Tibial nerve (tissue), 4 donors: ENCODE measurements around the gene MAN2A1. TPM values are rescaled to one million over a fixed set of nuclear protein-coding genes. Genes with fewer than 3 reads are reported as not detected.

ENCODE experiments used
- DNase-seq, 2 donors: peaks; one replicate each; pipeline ENCODE4 v3.0.0-alpha.2; 2019; ENCODE audit warnings: low spot score in 2 of 2
- H3K27ac ChIP-seq, 4 donors: fragments of 200-600 bp; sonication (generic) in 3 of 4; one replicate each; pipeline ENCODE4 v1.5.1; 2017 to 2019; ENCODE audit warnings: mild to moderate bottlenecking in 1 of 4
- H3K27me3 ChIP-seq, 2 donors: fragments of 200-600 bp; sonication (generic) in 1 of 2; one replicate each; pipeline versions ENCODE4 v1.5.1 to v1.6.0; 2017 to 2019
- H3K36me3 ChIP-seq, 3 donors: fragments of 200-600 bp; sonication (generic); one replicate each; pipeline ENCODE4 v1.5.1; 2018 to 2019
- H3K4me1 ChIP-seq, 4 donors: fragments of 200-600 bp; sonication (generic) in 3 of 4; one replicate each; pipeline ENCODE4 v1.5.1; 2017 to 2019
- H3K4me3 ChIP-seq, 4 donors: fragments of 200-600 bp; sonication (generic) in 3 of 4; one replicate each; pipeline ENCODE4 v1.5.1; 2017 to 2019; ENCODE audit warnings: mild to moderate bottlenecking in 1 of 4, moderate library complexity in 1 of 4
- H3K9me3 ChIP-seq, 4 donors: fragments of 200-600 bp; sonication (generic) in 3 of 4; one replicate each; pipeline ENCODE4 v1.5.1; 2017 to 2019
- EP300 ChIP-seq, 2 donors: sonication (generic); formaldehyde crosslinking; IDR thresholded peaks; one replicate each; pipeline ENCODE4 v1.6.1; 2017; ENCODE audit warnings: antibody characterized with exemption in 2 of 2, mild to moderate bottlenecking in 1 of 2
- POLR2A ChIP-seq, 2 donors: fragments of 450-650 bp; IDR thresholded peaks; one replicate each; pipeline ENCODE4 v1.6.1; 2017; ENCODE audit warnings: antibody characterized with exemption in 2 of 2, mild to moderate bottlenecking in 2 of 2, moderate library complexity in 2 of 2
- WGBS, 2 donors: methylation state at CpG; one replicate each; pipeline ENCODE4 v1.1.5; 2018; 5-methylcytosine and 5-hydroxymethylcytosine counted together
- total RNA-seq, 4 donors: library from RNA; depleted of rRNA; stranded (reverse); fragments of >200 nt; gene quantifications; one replicate each; pipeline ENCODE4 v1.1.0, GENCODE V29; 2016
- TF ChIP-seq, protein P1 (sequence below), 5 experiments: fragments of 200-600 bp in 3 of 5; fragments of 450-650 bp in 2 of 5; sonication (generic) in 3 of 5; IDR thresholded peaks; one replicate each; pipeline ENCODE4 v1.5.1; 2016 to 2019; ENCODE audit warnings: antibody characterized with exemption in 5 of 5, mild to moderate bottlenecking in 3 of 5, moderate library complexity in 2 of 5

Gene MAN2A1
- total RNA-seq, 4 donors from 2014 or later: 50.0 to 66.0 (median 56.7) TPM

DNA sequence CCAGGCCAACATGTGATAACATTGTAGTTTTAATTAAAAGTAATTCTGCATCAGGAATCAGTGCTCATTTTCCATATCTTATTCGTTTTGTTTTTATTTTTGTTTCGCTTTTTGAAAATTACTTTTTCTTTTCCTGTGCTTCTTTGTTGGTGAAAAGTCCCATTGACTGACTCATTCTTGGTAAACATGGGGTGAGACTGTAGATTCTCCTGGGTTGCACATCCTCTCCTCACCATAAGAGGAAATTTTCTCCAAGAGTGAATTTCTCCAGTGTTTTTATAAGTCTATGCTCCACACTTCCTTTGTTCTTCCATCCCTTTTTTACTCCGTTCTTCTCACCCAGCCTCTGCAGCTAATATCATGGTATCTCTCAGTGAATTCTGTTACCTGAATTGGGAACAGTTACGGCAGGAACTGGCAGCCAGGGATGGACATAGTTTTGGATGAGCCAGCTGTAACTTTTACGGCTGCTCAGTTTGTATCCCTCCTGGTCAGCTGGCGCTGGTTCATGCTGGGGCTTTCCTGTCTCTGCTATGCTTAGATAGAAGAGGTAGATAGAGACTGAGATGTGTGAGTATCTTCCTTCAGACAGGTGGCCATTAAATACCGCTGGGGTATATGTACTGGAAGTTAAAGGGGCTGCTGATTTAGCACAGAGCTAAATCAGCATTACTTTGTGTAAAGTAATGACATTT is 80.0 kb downstream of the MAN2A1 start:
- Histone ChIP-seq H3K4me3 (no peak overlapping the region), H3K4me1 (no peaks in the 10 kb centered on the region), H3K27me3 (no peaks in the 10 kb centered on the region), H3K36me3 (peaks cover 0 to 41% (median 0%) of the 10 kb centered on the region in 3 donors), H3K9me3 (no peaks in the 10 kb centered on the region), H3K27ac (no peak overlapping the region)
- DNase-seq: no peak
- TF ChIP-seq, protein P1, sequence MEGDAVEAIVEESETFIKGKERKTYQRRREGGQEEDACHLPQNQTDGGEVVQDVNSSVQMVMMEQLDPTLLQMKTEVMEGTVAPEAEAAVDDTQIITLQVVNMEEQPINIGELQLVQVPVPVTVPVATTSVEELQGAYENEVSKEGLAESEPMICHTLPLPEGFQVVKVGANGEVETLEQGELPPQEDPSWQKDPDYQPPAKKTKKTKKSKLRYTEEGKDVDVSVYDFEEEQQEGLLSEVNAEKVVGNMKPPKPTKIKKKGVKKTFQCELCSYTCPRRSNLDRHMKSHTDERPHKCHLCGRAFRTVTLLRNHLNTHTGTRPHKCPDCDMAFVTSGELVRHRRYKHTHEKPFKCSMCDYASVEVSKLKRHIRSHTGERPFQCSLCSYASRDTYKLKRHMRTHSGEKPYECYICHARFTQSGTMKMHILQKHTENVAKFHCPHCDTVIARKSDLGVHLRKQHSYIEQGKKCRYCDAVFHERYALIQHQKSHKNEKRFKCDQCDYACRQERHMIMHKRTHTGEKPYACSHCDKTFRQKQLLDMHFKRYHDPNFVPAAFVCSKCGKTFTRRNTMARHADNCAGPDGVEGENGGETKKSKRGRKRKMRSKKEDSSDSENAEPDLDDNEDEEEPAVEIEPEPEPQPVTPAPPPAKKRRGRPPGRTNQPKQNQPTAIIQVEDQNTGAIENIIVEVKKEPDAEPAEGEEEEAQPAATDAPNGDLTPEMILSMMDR (IDR thresholded peaks at IDR 0.05): no peak
- no peak for TF ChIP-seq POLR2A (IDR thresholded peaks at IDR 0.05)
- WGBS, 2 donors: 96% methylated on average over 7 of the region's 7 CpGs

DNA sequence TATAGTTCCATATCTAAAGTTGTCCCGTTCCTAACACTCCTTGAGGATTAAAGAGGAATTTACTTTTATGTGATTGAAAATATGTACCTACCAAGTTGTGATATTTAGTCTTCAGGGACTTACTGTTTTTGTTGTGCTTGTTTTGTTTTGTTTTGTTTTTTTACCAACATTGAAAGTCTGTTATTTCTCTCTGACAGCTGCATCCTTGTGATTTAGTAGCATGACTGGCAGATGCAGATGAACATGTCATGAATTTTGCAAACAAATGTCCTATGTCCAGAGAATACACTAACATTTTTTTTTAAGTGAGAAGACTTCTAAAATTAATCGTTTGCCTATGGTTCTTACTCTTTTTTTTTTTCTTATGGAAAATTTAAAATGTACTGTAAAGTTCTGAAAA is 85.4 kb downstream of the MAN2A1 start:
- no peak for DNase-seq
- WGBS, 2 donors: 77 to 84% methylated on average over 2 of the region's 2 CpGs
- no peaks in the 10 kb centered on the region for H3K9me3 ChIP-seq

DNA sequence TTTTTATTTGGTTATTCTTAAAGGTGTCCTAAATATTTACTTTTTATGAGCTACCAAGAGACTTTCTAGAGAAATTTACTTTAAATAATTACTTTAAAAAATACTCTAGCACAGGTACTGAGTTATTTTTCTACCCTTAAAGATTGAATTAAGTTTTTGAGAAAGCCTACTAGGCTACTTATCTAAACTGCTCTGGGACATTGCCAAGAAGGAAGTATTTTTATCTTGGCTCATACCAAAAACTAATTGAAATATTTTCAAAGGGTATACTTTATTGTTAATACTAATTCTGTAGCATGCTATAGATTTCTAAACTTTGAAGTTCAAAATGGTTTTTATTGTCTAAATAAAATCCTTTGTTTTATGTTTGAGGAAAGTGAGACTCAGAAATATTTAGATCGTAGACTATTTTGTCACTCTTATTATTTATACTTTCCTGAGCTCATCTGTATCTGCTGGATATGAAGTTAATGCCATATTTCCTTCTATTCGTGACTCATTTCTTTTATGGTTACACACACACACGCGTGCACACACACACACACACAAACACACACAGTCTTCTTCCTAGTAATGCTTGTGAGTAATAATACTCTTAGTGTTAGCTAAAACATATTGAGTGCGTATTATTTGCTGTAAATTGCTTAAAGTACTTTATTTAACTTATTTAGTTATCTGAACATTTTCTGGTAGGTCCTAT is 89.5 kb downstream of the MAN2A1 start:
- Histone ChIP-seq H3K9me3 (no peaks in the 10 kb centered on the region), H3K4me3 (no peak overlapping the region), H3K4me1 (no peaks in the 10 kb centered on the region), H3K27me3 (no peaks in the 10 kb centered on the region), H3K36me3 (no peaks in the 10 kb centered on the region), H3K27ac (no peak overlapping the region)
- no peak for DNase-seq
- WGBS, 2 donors: 82 to 86% methylated on average over 5 of the region's 5 CpGs
- TF ChIP-seq, protein P1 (IDR thresholded peaks at IDR 0.05): no peak
- TF ChIP-seq POLR2A (IDR thresholded peaks at IDR 0.05) (no peak), EP300 (IDR thresholded peaks at IDR 0.05) (no peak)

More for the DNA sequence above, 85.4 kb downstream of the MAN2A1 start:
- Histone ChIP-seq H3K4me3 (no peak overlapping the region), H3K27ac (no peak overlapping the region), H3K36me3 (peaks cover 0 to 14% (median 0%) of the 10 kb centered on the region in 3 donors), H3K27me3 (no peaks in the 10 kb centered on the region), H3K4me1 (no peaks in the 10 kb centered on the region)
- TF ChIP-seq POLR2A (IDR thresholded peaks at IDR 0.05) (no peak), EP300 (IDR thresholded peaks at IDR 0.05) (no peak)
- TF ChIP-seq, protein P1 (IDR thresholded peaks at IDR 0.05): no peak

DNA sequence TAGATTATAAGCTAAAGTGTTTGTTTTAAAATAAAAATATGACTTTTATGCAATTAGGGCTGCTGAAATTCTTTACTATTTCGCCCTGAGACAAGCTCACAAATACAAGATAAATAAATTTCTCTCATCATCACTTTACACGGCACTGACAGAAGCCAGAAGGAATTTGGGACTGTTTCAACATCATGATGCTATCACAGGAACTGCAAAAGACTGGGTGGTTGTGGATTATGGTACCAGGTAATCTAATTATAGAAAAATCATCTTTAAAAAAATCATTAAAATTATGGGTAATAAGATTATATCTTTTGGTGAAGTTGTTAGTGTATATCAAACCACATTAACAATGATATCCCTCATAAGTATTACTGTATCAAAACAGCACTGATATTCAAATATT is 95.0 kb downstream of the MAN2A1 start:
- Histone ChIP-seq H3K36me3 (peaks cover 0 to 4% (median 0%) of the 10 kb centered on the region in 3 donors), H3K27me3 (no peaks in the 10 kb centered on the region), H3K4me3 (no peak overlapping the region), H3K27ac (no peak overlapping the region), H3K9me3 (no peaks in the 10 kb centered on the region), H3K4me1 (no peaks in the 10 kb centered on the region)
- TF ChIP-seq POLR2A (IDR thresholded peaks at IDR 0.05): no peak
- TF ChIP-seq, protein P1 (IDR thresholded peaks at IDR 0.05): no peak
- TF ChIP-seq EP300 (IDR thresholded peaks at IDR 0.05): no peak
- no peak for DNase-seq
- 77 to 80% methylated on average over 2 of the region's 2 CpGs for WGBS, 2 donors

DNA sequence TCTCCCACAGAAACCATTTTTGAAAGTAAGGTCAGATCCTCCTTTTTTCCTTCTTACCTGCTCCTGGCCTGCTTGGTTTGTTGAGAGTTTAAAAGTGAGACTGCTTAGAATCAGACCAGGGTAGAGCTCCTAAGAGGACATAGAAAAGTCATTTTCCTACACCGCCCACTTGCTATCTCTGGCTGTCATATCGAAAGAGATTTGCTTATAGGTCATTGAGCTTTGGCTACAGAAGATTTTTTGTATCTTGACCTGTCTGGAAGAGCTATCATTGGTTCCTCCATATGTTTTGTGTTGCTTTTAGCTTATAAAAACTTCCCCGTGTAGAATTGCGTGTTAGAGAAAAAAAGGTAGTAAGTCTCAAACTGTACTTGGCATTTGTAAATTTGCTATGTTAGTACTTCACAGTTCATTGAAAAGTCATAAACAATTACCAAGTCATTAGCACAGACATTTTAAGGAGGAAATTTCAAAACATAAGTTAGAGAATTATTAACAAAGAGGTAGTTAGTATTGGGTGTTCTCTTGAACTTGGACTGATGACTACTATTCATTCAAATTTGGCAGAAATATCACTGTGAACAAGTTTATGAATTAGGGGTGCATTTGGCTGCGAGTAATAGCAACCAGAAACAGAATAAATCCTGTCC is 96.6 kb downstream of the MAN2A1 start:
- no peak for DNase-seq
- Histone ChIP-seq H3K4me1 (no peaks in the 10 kb centered on the region), H3K27me3 (no peaks in the 10 kb centered on the region), H3K27ac (no peak overlapping the region), H3K4me3 (no peak overlapping the region), H3K9me3 (no peaks in the 10 kb centered on the region), H3K36me3 (peaks cover 0 to 4% (median 0%) of the 10 kb centered on the region in 3 donors)
- WGBS, 2 donors: 68% methylated on average over 5 of the region's 5 CpGs
- TF ChIP-seq, protein P1 (IDR thresholded peaks at IDR 0.05): no peak
- TF ChIP-seq POLR2A (IDR thresholded peaks at IDR 0.05) (no peak), EP300 (IDR thresholded peaks at IDR 0.05) (no peak)
